Liver (tissue), 3 donors: ENCODE measurements around the gene C3orf18.

Source experiments
- EGR1 ChIP-seq, 2 donors: IDR thresholded peaks; 2 replicates each; pipeline ENCODE4 v1.6.1; 2016 to 2018; ENCODE audit warnings: antibody characterized with exemption in 2 of 2, low read depth in 2 of 2
- YY1 ChIP-seq: IDR thresholded peaks from 2 replicates; pipeline ENCODE4 v1.6.1; 2016; ENCODE audit warnings: antibody characterized with exemption, mild to moderate bottlenecking
- TF ChIP-seq, protein P1 (sequence below): fragments of 150-350 bp; IDR thresholded peaks from 2 replicates; pipeline ENCODE4 v1.5.1; 2017; ENCODE audit warnings: improper control_type of control experiment, low read depth, low read length; ENCODE audit not compliant: missing input control
- donor health status: healthy.
- donor health status: healthy.

DNA sequence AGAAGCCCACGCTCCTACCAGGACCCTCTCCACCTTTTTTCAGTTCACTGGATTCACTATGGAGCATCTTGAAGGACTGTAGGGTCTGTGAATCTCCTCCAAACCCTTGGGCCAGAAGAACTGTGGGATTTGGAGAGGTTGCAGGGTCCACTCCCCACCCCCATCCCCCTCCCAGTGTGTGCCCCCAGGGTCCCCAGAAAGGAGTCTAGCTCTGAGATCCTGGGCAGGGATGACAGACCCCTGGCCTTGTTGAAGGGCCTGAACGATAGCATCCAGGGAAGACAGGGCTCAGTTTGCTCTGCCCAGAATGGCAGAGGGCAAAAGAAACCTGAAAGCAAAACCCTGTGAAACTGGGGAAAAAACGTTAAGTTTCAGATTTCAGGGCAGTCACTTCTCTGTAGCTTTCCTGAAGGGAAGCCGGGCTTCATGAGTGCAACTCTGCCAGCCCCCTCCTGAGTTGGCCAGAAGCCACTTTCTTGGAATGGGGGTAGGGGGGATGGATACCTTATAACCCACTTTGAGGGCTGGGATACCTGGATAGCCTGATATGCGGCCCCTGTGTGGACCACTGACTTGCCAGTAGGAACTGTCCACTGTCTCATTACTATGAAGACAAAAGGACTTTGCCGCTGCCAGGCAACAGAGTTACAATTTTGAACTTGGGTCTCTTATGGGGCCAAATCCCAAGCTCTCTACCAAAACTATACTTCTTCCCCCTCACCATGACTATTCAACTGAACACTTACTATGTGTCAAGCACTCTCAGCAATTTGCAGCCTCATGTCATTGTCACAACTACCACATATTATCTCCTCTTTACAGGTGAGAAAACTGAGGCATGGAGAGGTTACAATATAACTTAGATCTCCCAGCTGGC lies 45.7 kb upstream of the C3orf18 start:
- TF ChIP-seq YY1 (no peak), EGR1 (IDR thresholded peaks at IDR 0.05; ENCODE audit: low read depth in 2 of 2) (no peak)
- TF ChIP-seq, protein P1, sequence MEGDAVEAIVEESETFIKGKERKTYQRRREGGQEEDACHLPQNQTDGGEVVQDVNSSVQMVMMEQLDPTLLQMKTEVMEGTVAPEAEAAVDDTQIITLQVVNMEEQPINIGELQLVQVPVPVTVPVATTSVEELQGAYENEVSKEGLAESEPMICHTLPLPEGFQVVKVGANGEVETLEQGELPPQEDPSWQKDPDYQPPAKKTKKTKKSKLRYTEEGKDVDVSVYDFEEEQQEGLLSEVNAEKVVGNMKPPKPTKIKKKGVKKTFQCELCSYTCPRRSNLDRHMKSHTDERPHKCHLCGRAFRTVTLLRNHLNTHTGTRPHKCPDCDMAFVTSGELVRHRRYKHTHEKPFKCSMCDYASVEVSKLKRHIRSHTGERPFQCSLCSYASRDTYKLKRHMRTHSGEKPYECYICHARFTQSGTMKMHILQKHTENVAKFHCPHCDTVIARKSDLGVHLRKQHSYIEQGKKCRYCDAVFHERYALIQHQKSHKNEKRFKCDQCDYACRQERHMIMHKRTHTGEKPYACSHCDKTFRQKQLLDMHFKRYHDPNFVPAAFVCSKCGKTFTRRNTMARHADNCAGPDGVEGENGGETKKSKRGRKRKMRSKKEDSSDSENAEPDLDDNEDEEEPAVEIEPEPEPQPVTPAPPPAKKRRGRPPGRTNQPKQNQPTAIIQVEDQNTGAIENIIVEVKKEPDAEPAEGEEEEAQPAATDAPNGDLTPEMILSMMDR, result no peak
